IPS-11a (cell line): Measurements from ENCODE around the gene PRPSAP1.
"Not testable (repeated sequence)": the region's sequence is repeated elsewhere in the genome, so short reads cannot be mapped to it uniquely, and the experiment has no call there.

ENCODE experiments used
- H3K4me3 ChIP-seq: one replicate; pipeline ENCODE4 v1.5.1; 2013; ENCODE audit warnings: low read depth, low read length, control low read depth

The PRPSAP1 gene

GRCh38 chr17:76327696-76328095, 26.0 kb downstream of the PRPSAP1 start:
- H3K4me3 ChIP-seq, result no peak overlapping the region

- H3K4me3 ChIP-seq, result no peak overlapping the region
Measured at GRCh38 chr17:76326306-76326705, 27.4 kb downstream of the PRPSAP1 start.

GRCh38 chr17:76318586-76318985, 35.1 kb downstream of the PRPSAP1 start:
- H3K4me3 ChIP-seq, result no peak overlapping the region

- H3K4me3 ChIP-seq, result no peak overlapping the region
Measured at GRCh38 chr17:76317535-76317934, 36.2 kb downstream of the PRPSAP1 start.

- no peak overlapping the region for H3K4me3 ChIP-seq
Measured at GRCh38 chr17:76314392-76315227, 39.1 kb downstream of the PRPSAP1 start.

GRCh38 chr17:76312735-76313134, 41.0 kb downstream of the PRPSAP1 start:
- H3K4me3 ChIP-seq, result no peak overlapping the region

- no peak overlapping the region for H3K4me3 ChIP-seq
Measured at GRCh38 chr17:76309461-76309860, 44.3 kb downstream of the PRPSAP1 start.

- no peak within 1 kb of the TSS for H3K4me3 ChIP-seq
Measured at GRCh38 chr17:76307966-76308338, 45.8 kb downstream of the PRPSAP1 start, which contains the start of gene QRICH2. Gene QRICH2, minus strand, starts transcription at chr17:76308276. Its CDS starts 278 bp downstream, at chr17:76307998.

- no peak overlapping the region for H3K4me3 ChIP-seq
Measured at GRCh38 chr17:76307299-76307965, 46.3 kb downstream of the PRPSAP1 start.

- not testable (repeated sequence) for H3K4me3 ChIP-seq
Measured at GRCh38 chr17:76305135-76305454, 48.6 kb downstream of the PRPSAP1 start.

GRCh38 chr17:76304226-76305134, 49.2 kb downstream of the PRPSAP1 start:
- no peak overlapping the region for H3K4me3 ChIP-seq

- no peak overlapping the region for H3K4me3 ChIP-seq
Measured at GRCh38 chr17:76297436-76297835, 56.3 kb downstream of the PRPSAP1 start.

- no peak overlapping the region for H3K4me3 ChIP-seq
Measured at GRCh38 chr17:76296889-76297288, 56.8 kb downstream of the PRPSAP1 start.

GRCh38 chr17:76296186-76296585, 57.5 kb downstream of the PRPSAP1 start:
- H3K4me3 ChIP-seq, result no peak overlapping the region

GRCh38 chr17:76293106-76293505, 60.6 kb downstream of the PRPSAP1 start:
- H3K4me3 ChIP-seq, result no peak overlapping the region

- no peak overlapping the region for H3K4me3 ChIP-seq
Measured at GRCh38 chr17:76292567-76292966, 61.1 kb downstream of the PRPSAP1 start.

GRCh38 chr17:76281573-76282371, 71.9 kb downstream of the PRPSAP1 start:
- no peak overlapping the region for H3K4me3 ChIP-seq

- H3K4me3 ChIP-seq, result no peak overlapping the region
Measured at GRCh38 chr17:76280650-76281049, 73.1 kb downstream of the PRPSAP1 start.

- no peak overlapping the region for H3K4me3 ChIP-seq
Measured at GRCh38 chr17:76279742-76280287, 73.9 kb downstream of the PRPSAP1 start.
